SK-N-MC (cell line): ENCODE results near the gene MAU2.

Experiments
- EZH2 ChIP-seq: fragments of 200-600 bp; sonication (generic); IDR thresholded peaks from one replicate; pipeline ENCODE4 v1.6.1; 2017; ENCODE audit warnings: antibody characterized with exemption
- FOXP2 ChIP-seq: optimal IDR thresholded peaks from 2 replicates; pipeline ENCODE3; 2011; ENCODE audit warnings: mild to moderate bottlenecking, moderate library complexity; ENCODE audit not compliant: insufficient read depth; ENCODE audit errors: extremely low read length, control extremely low read depth
- POLR2AphosphoS5 ChIP-seq: IDR thresholded peaks from 2 replicates; pipeline ENCODE4 v1.6.1; 2012; ENCODE audit warnings: mild to moderate bottlenecking, low read depth, low read length, borderline replicate concordance

GRCh38 chr19:19304186-19304965 lies 16.3 kb upstream of the MAU2 start:
- no peak for TF ChIP-seq EZH2
- TF ChIP-seq POLR2AphosphoS5: no peak
- no peak for TF ChIP-seq FOXP2
